Endothelial cell of umbilical vein (primary cell): Measurements from ENCODE around the gene ALG12. TPM values are rescaled to one million over a fixed set of nuclear protein-coding genes. Genes with fewer than 3 reads are reported as not detected.

Experiments
- BruUV-seq: library from RNA; stranded (reverse); fragments of 400-500 nt; replicated peaks from 2 replicates; lab custom pipeline; 2021; lab: Mats Ljungman, UMichigan
- CTCF ChIA-PET: fragments of 300-600, 350-600 bp; sonication (Branson Sonifier 250); formaldehyde crosslinking; loops from one replicate; lab custom pipeline; 2021; ENCODE audit warnings: antibody characterized with exemption, inconsistent platforms; lab: Charles Lee
- POLR2A ChIA-PET: fragments of 300-600, 350-600 bp; sonication (Branson Sonifier 250); formaldehyde crosslinking; loops from one replicate; lab custom pipeline; 2021; ENCODE audit warnings: antibody characterized with exemption, inconsistent platforms; lab: Charles Lee
- DNase-seq: peaks from one replicate; pipeline ENCODE4 v3.0.0-alpha.2; 2011; ENCODE audit warnings: low read depth, low spot score
- FAIRE-seq: peaks from 2 replicates; lab custom pipeline; 2011; peaks lifted over from hg19 to GRCh38; lab: Jason Lieb, UNC
- H2AFZ ChIP-seq: 2 replicates; pipeline ENCODE4 v1.6.0; 2012; ENCODE audit warnings: low read depth, low read length, control low read depth, inconsistent platforms
- H3K27ac ChIP-seq: 2 replicates; pipeline ENCODE4 v1.5.1; 2011; ENCODE audit warnings: low read depth, mild to moderate bottlenecking, control low read depth, low read length, moderate library complexity; ENCODE audit not compliant: insufficient read depth
- H3K27me3 ChIP-seq, 2 experiments: 2 replicates each; pipeline versions ENCODE4 v1.6.0 to v1.6.1; 2011; ENCODE audit warnings: low read length in 2 of 2, mixed read lengths in 1 of 2; ENCODE audit not compliant: control insufficient read depth in 2 of 2, insufficient read depth in 2 of 2
- H3K36me3 ChIP-seq, 2 experiments: 2 replicates in 1 of 2; 3 replicates in 1 of 2; pipeline ENCODE4 v1.5.1; 2011; ENCODE audit warnings: low read length in 2 of 2, mild to moderate bottlenecking in 1 of 2, moderate library complexity in 1 of 2; ENCODE audit not compliant: control insufficient read depth in 2 of 2, insufficient read depth in 2 of 2; ENCODE audit errors: extremely low read depth in 1 of 2
- H3K4me1 ChIP-seq: 3 replicates; pipeline ENCODE4 v1.5.1; 2011; ENCODE audit warnings: mild to moderate bottlenecking, low read length; ENCODE audit not compliant: control insufficient read depth, insufficient read depth; ENCODE audit errors: extremely low read depth
- H3K4me2 ChIP-seq: 2 replicates; pipeline ENCODE4 v1.6.1; 2011; ENCODE audit warnings: low read length, control low read depth, mixed read lengths; ENCODE audit not compliant: insufficient read depth
- H3K4me3 ChIP-seq, 3 experiments: fragments of 200-600 bp in 1 of 3; sonication (generic), shearing (Covaris generic) in 1 of 3; replicated peaks in 1 of 3; 2 replicates each; pipeline ENCODE4 v1.5.1; 2011 to 2016; ENCODE audit warnings: control low read depth in 3 of 3, low read length in 3 of 3, mild to moderate bottlenecking in 2 of 3, inconsistent platforms in 1 of 3, low read depth in 1 of 3, moderate library complexity in 1 of 3; ENCODE audit not compliant: insufficient read depth in 1 of 3
- H3K79me2 ChIP-seq: 2 replicates; pipeline ENCODE4 v1.6.0; 2012; ENCODE audit warnings: low read length, inconsistent platforms; ENCODE audit not compliant: control insufficient read depth, insufficient read depth
- H3K9ac ChIP-seq: replicated peaks from 2 replicates; pipeline ENCODE3; 2011; ENCODE audit warnings: low read length, control low read depth; ENCODE audit not compliant: insufficient read depth; ENCODE audit errors: extremely low read depth
- H3K9me1 ChIP-seq: replicated peaks from 3 replicates; pipeline ENCODE4 v1.6.0; 2011; ENCODE audit warnings: mild to moderate bottlenecking, low read length; ENCODE audit not compliant: control insufficient read depth, insufficient read depth; ENCODE audit errors: extremely low read depth
- H3K9me3 ChIP-seq: replicated peaks from 2 replicates; pipeline ENCODE4 v1.5.1; 2012; ENCODE audit warnings: low read length, inconsistent platforms; ENCODE audit not compliant: control insufficient read depth, insufficient read depth
- H4K20me1 ChIP-seq: replicated peaks from 2 replicates; pipeline ENCODE3; 2011; ENCODE audit warnings: mild to moderate bottlenecking, low read length; ENCODE audit not compliant: control insufficient read depth, insufficient read depth; ENCODE audit errors: extremely low read depth
- CTCF ChIP-seq, 2 donors: IDR thresholded peaks; 1 replicate in 1 of 2; 2 replicates in 1 of 2; pipeline ENCODE4 v1.5.1; 2011; ENCODE audit warnings: low read length in 2 of 2, mild to moderate bottlenecking in 2 of 2, moderate library complexity in 2 of 2, control low read depth in 1 of 2, inconsistent platforms in 1 of 2, low read depth in 1 of 2; ENCODE audit not compliant: insufficient read depth in 1 of 2; ENCODE audit errors: extremely low read depth in 1 of 2
- EZH2 ChIP-seq: IDR thresholded peaks from 2 replicates; pipeline ENCODE4 v1.6.1; 2012; ENCODE audit warnings: borderline replicate concordance, low read depth, mild to moderate bottlenecking, moderate library complexity, low read length, inconsistent platforms; ENCODE audit not compliant: severe bottlenecking
- FOS ChIP-seq: IDR thresholded peaks from 2 replicates; pipeline ENCODE4 v1.6.1; 2011; ENCODE audit warnings: mild to moderate bottlenecking, low read length, moderate library complexity, borderline replicate concordance; ENCODE audit not compliant: insufficient read depth
- GATA2 ChIP-seq: IDR thresholded peaks from 2 replicates; pipeline ENCODE4 v1.7.0; 2011; ENCODE audit warnings: low read depth, mild to moderate bottlenecking, moderate library complexity, mixed read lengths, low read length; ENCODE audit not compliant: insufficient read length, insufficient read depth
- JUN ChIP-seq: IDR thresholded peaks from 2 replicates; pipeline ENCODE4 v1.6.1; 2011; ENCODE audit warnings: borderline replicate concordance, low read depth; ENCODE audit not compliant: insufficient read length, insufficient read depth
- MAX ChIP-seq: IDR thresholded peaks from 2 replicates; pipeline ENCODE4 v1.6.1; 2011; ENCODE audit not compliant: insufficient read depth, insufficient read length
- MYC ChIP-seq: IDR thresholded peaks from one replicate; pipeline ENCODE4 v1.6.1; 2011; ENCODE audit warnings: mild to moderate bottlenecking, low read depth, low read length
- POLR2A ChIP-seq: IDR thresholded peaks from 2 replicates; pipeline ENCODE4 v1.6.1; 2012; ENCODE audit warnings: low read depth, mild to moderate bottlenecking, control low read depth, low read length
- POLR2AphosphoS5 ChIP-seq: IDR thresholded peaks from 2 replicates; pipeline ENCODE4 v1.6.1; 2012; ENCODE audit warnings: low read depth, mild to moderate bottlenecking, control low read depth, low read length, moderate library complexity; ENCODE audit not compliant: insufficient read depth
- dilution Hi-C: fragments of 300-500 bp; cut with MboI; formaldehyde crosslinking; loops from one replicate; pipeline ENCODE4 v1.15.0; 2019; ENCODE audit warnings: low sequenced_read_pairs; ENCODE audit not compliant: extremely low pct_ligation_motif_present
- intact Hi-C: fragments of 100-400 bp; cut with micrococcal nuclease; formaldehyde crosslinking; loops from one replicate; pipeline ENCODE4 v1.10.0; 2022
- polyA plus RNA-seq, 4 experiments: library from polyadenylated mRNA; depleted of rRNA in 3 of 4; stranded (reverse) in 3 of 4; unstranded in 1 of 4; fragments of >200 nt; gene quantifications; 2 replicates each; pipeline versions ENCODE4 v1.2.1 to v1.2.3, GENCODE V29; 2011 to 2012; ENCODE audit warnings: missing spikeins in 1 of 4
- total RNA-seq: library from RNA; stranded (reverse); gene quantifications from 2 replicates; pipeline ENCODE4 v1.2.3, GENCODE V29; 2021

ALG12 gene
- total and polyA plus RNA-seq, 2 donors (not counting 3 experiments of a cell fraction or from before 2014, with no cell fraction given), result 14.6 to 18.0 TPM

DNA sequence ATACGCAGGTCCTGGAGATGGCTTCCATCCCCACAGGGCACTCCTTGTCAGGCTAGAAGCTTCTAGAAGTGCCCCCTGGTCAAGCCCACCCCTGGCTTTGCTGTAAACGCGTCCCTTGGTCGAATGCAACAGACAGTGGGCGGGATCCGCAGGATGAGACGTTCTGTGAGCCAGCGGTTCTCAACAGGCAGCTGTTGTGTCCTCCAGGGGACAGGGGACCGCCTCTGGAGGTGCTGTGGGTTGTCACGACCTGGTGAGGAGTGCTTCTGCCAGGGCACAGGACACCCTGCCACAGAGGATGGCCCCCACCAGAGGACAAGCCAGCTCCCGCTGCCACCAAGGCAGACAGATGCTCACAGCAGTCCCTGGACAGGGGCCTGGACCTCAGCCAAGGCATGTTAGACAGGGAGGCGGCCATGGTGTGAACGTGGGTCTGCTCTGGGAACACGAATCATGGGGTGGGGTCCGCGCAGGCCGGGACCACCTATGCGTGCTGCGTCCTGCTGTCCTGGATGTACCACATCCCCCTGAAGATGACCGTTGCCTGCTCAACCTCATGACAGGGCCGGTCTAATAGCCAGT, 11.8 kb upstream of the ALG12 start:
- Histone ChIP-seq H3K9me3 (no peaks in the 10 kb centered on the region), H3K4me1 (peaks cover 39% of the 10 kb centered on the region), H3K4me2 (no peak overlapping the region), H2AFZ (no peak overlapping the region), H4K20me1 (no peaks in the 10 kb centered on the region), H3K36me3 (no peaks in the 10 kb centered on the region), H3K27me3 (no peaks in the 10 kb centered on the region), H3K79me2 (no peaks in the 10 kb centered on the region), H3K27ac (no peak overlapping the region), H3K4me3 (no peak overlapping the region), H3K9ac (no peak overlapping the region), H3K9me1 (no peaks in the 10 kb centered on the region)
- dilution Hi-C loops, result no loop called here
- no TSS peak for BruUV-seq
- intact Hi-C loops, result no loop called here
- TF ChIP-seq GATA2 (no peak), JUN (no peak), POLR2A (no peak), FOS (no peak), CTCF (IDR thresholded peaks at IDR 0.05; ENCODE audit: extremely low read depth in 1 of 2, insufficient read depth in 1 of 2, low read depth in 1 of 2, low read length in 2 of 2) (no peak), MAX (no peak), POLR2AphosphoS5 (no peak), MYC (no peak), EZH2 (no peak)
- DNase-seq, result no peak
- FAIRE-seq, result no peak
- ChIA-PET POLR2A (interaction anchor here (1.4 to 1.5 kb wide), 2 partner anchors 33 to 100 kb away, joined by 6 to 10 read pairs; no protein-coding TSS in a partner anchor), CTCF (interaction anchor here (0.6 to 2.7 kb wide), 20 partner anchors 10 to 292 kb away, joined by 3 to 174 read pairs (median 6); partner anchors contain the start of genes ALG12, CRELD2, IL17REL and PANX2)
